Gastrocnemius medialis (tissue), 4 donors: ENCODE measurements around the gene TTLL13.

Experiments
- CTCF ChIP-seq, 5 experiments: fragments of 450-650 bp in 3 of 5; fragments of 200-600 bp in 2 of 5; sonication (generic) in 2 of 5; IDR thresholded peaks in 4 of 5; conservative IDR thresholded peaks in 1 of 5; 1 replicate in 4 of 5; 2 replicates in 1 of 5; pipeline ENCODE4 v1.5.1; 2016 to 2019; ENCODE audit warnings: antibody characterized with exemption in 5 of 5, mild to moderate bottlenecking in 3 of 5, moderate library complexity in 3 of 5
- POLR2A ChIP-seq, 2 donors: fragments of 450-650 bp; IDR thresholded peaks; one replicate each; pipeline ENCODE4 v1.6.1; 2017; ENCODE audit warnings: antibody characterized with exemption in 2 of 2, mild to moderate bottlenecking in 2 of 2, moderate library complexity in 2 of 2

- TF ChIP-seq CTCF (IDR thresholded peaks at IDR 0.05 in 4 of 5, conservative IDR thresholded peaks at IDR 0.05 in 1 of 5) (no peak), POLR2A (IDR thresholded peaks at IDR 0.05) (no peak)
Measured at GRCh38 chr15:90225047-90225446, 24.3 kb upstream of the TTLL13 start.
